HL-60 (cell line): Measurements from ENCODE around the gene CCDC120.

Source experiments
- CTCF ChIP-seq: IDR thresholded peaks from one replicate; pipeline ENCODE4 v1.5.1; 2011; ENCODE audit warnings: low read length, control low read depth, inconsistent platforms; ENCODE audit not compliant: insufficient read depth
- GABPA ChIP-seq: IDR thresholded peaks from 2 replicates; pipeline ENCODE4 v1.6.1; 2012; ENCODE audit warnings: low read depth
- POLR2AphosphoS5 ChIP-seq: IDR thresholded peaks from 2 replicates; pipeline ENCODE4 v1.6.1; 2012; ENCODE audit warnings: low read depth
- REST ChIP-seq: IDR thresholded peaks from 2 replicates; pipeline ENCODE4 v1.6.1; 2012; ENCODE audit warnings: low read depth; ENCODE audit not compliant: insufficient replicate concordance

GRCh38 chrX:49019050-49019449 is 39.7 kb upstream of the CCDC120 start:
- TF ChIP-seq POLR2AphosphoS5 (no peak), CTCF (no peak), REST (no peak), GABPA (no peak)
